GM23338 (cell line): ENCODE data around the gene PLEKHM2.

Experiments
- CREB1 ChIP-seq: fragments of 250-450 bp; sonication (Bioruptor Pico); IDR thresholded peaks from 2 replicates; pipeline ENCODE4 v1.5.0; 2020; ENCODE audit warnings: low read depth, mild to moderate bottlenecking, moderate library complexity
- CTCF ChIP-seq, 2 experiments: fragments of 200-600 bp in 1 of 2; sonication (generic) in 1 of 2; conservative IDR thresholded peaks; 2 replicates each; pipeline versions ENCODE4 v1.5.1 to v1.6.1; 2016 to 2017; ENCODE audit warnings: antibody characterized with exemption in 2 of 2, low read depth in 2 of 2, mild to moderate bottlenecking in 2 of 2, moderate library complexity in 1 of 2
- EZH2 ChIP-seq: fragments of 200-600 bp; sonication (generic); IDR thresholded peaks from one replicate; pipeline ENCODE4 v1.8.0; 2017; ENCODE audit warnings: antibody characterized with exemption, mild to moderate bottlenecking, low read depth; ENCODE audit not compliant: unreplicated experiment
- JUNB ChIP-seq: IDR thresholded peaks from one replicate; pipeline ENCODE4 v1.6.1; 2016; ENCODE audit warnings: antibody characterized with exemption; ENCODE audit not compliant: unreplicated experiment
- NANOG ChIP-seq: IDR thresholded peaks from 2 replicates; pipeline ENCODE4 v1.6.1; 2016; ENCODE audit warnings: antibody characterized with exemption, borderline replicate concordance
- POLR2AphosphoS5 ChIP-seq: IDR thresholded peaks from 2 replicates; pipeline ENCODE4 v1.6.1; 2016; ENCODE audit warnings: antibody characterized with exemption, low read depth
- REST ChIP-seq: IDR thresholded peaks from one replicate; pipeline ENCODE4 v1.6.1; 2018; ENCODE audit warnings: antibody characterized with exemption; ENCODE audit not compliant: unreplicated experiment
- ZNF114 ChIP-seq: fragments of 250-450 bp; sonication (Bioruptor Pico); IDR thresholded peaks from 2 replicates; pipeline ENCODE4 v1.5.0; 2020; ENCODE audit warnings: mild to moderate bottlenecking, moderate library complexity

- TF ChIP-seq ZNF114 (CRISPR knock-in tag), result no peak
- TF ChIP-seq CTCF (conservative IDR thresholded peaks at IDR 0.05; ENCODE audit: low read depth in 2 of 2), result no peak
- no peak for TF ChIP-seq POLR2AphosphoS5
- no peak for TF ChIP-seq EZH2
- TF ChIP-seq CREB1, result no peak
- TF ChIP-seq JUNB, result no peak
- TF ChIP-seq NANOG, result no peak
- TF ChIP-seq REST, result no peak
These were observed 83.8 kb downstream of the PLEKHM2 start for GRCh38 chr1:15767941-15768340.
